H1 (cell line): Measurements from ENCODE around the gene TFCP2. TPM values are rescaled to one million over a fixed set of nuclear protein-coding genes. Genes with fewer than 3 reads are reported as not detected.
A peak's percentile ranks its signal among the peaks of the same experiment; 100 is the strongest.

ENCODE experiments used
- CBX8 ChIP-seq: fragments of 300-800, 300-1000 bp; sonication (generic); IDR thresholded peaks from 2 replicates; pipeline ENCODE4 v1.7.1; 2016; ENCODE audit warnings: low read depth, low read length, borderline replicate concordance
- CTBP2 ChIP-seq: IDR thresholded peaks from 2 replicates; pipeline ENCODE4 v1.7.0; 2011; ENCODE audit warnings: borderline replicate concordance, mild to moderate bottlenecking, moderate library complexity, mixed read lengths, low read length; ENCODE audit not compliant: insufficient read depth, insufficient read length
- GABPA ChIP-seq: IDR thresholded peaks from 2 replicates; pipeline ENCODE4 v1.6.1; 2011; ENCODE audit warnings: mild to moderate bottlenecking, low read length, moderate library complexity, borderline replicate concordance; ENCODE audit not compliant: insufficient read depth
- NRF1 ChIP-seq: IDR thresholded peaks from 2 replicates; pipeline ENCODE4 v1.6.1; 2011; ENCODE audit warnings: mild to moderate bottlenecking, low read depth, low read length, improper control_type of control experiment
- RNF2 ChIP-seq: fragments of 200-900, 300-1000 bp; sonication (generic); IDR thresholded peaks from 2 replicates; pipeline ENCODE4 v1.7.1; 2016; ENCODE audit warnings: borderline replicate concordance, low read depth, mild to moderate bottlenecking, antibody characterized with exemption, low read length; ENCODE audit not compliant: poor library complexity, severe bottlenecking; ENCODE audit errors: missing control alignments
- SUZ12 ChIP-seq: fragments of 200-600 bp; sonication (generic); IDR thresholded peaks from 2 replicates; pipeline ENCODE4 v1.6.1; 2012; ENCODE audit warnings: mild to moderate bottlenecking, inconsistent platforms, low read length, moderate library complexity, mixed read lengths
- USF2 ChIP-seq: IDR thresholded peaks from 2 replicates; pipeline ENCODE4 v1.6.1; 2011; ENCODE audit warnings: low read length, improper control_type of control experiment
- polyA plus RNA-seq, 7 experiments: library from polyadenylated mRNA; depleted of rRNA in 3 of 7; stranded (reverse) in 5 of 7; unstranded in 2 of 7; fragments of >200 nt in 5 of 7; fragments of 200-250 nt in 2 of 7; gene quantifications; 1 replicate in 5 of 7; 2 replicates in 1 of 7; 4 replicates in 1 of 7; pipeline versions ENCODE4 v1.2.1 to v1.2.3, GENCODE V29; 2011 to 2013; ENCODE audit warnings: missing spikeins in 2 of 7, mixed read lengths in 2 of 7
- total RNA-seq: library from RNA; stranded (reverse); fragmentation: NEBNext Ultra II Directional; extraction: Animal tissue kit (Norgen Biotek cat#: 25700); gene quantifications from 2 replicates; pipeline ENCODE4 v1.2.1, GENCODE V29; 2021
- TF ChIP-seq, protein P1 (sequence below): fragments of 300-600 bp; sonication (generic); IDR thresholded peaks from 2 replicates; pipeline ENCODE4 v1.7.1; 2012; ENCODE audit warnings: low read length, moderate library complexity, mild to moderate bottlenecking, inconsistent platforms; ENCODE audit not compliant: insufficient replicate concordance

Gene TFCP2
- total and polyA plus RNA-seq, 2 of the 8 experiments (the other 6 are each of a cell fraction or from before 2014, with no cell fraction given): 19.8 to 49.2 TPM

DNA sequence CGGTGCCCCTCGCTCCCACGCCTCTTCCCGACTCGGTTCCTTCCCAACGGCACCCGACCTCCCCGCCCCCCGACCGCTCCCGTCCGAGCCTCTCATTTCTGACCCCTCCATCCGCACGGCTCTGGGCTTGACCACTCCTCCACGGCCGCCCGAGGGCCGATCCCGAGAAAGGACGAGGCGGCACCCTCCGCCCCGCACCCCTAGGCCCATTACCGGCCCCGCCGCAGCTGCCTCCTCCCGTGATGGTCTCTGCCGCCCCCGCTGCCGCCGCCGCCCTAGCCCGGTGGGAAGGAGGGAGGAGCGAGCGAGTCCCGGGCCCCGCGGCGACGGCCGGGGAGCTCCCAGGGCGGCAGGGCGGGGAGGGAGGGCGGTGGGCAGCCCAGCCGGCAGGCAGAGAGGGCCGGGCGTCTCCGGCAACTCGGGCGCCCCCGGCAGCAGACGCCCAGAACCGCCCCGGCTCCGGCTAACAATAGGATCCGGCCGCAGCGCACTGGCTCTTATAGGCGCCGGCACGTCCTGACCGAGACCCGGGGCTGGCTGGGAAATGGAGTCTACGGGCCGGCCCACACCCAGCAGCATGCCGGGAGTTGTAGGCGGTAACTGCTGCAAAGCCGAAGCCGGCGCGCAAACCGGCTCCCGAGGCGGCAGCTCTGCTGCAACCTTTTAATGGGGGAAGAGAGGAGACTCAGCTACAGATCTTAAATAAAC is 89.7 kb downstream of the TFCP2 start, which contains the start of gene CSRNP2 (continued):
- TF ChIP-seq, protein P1, sequence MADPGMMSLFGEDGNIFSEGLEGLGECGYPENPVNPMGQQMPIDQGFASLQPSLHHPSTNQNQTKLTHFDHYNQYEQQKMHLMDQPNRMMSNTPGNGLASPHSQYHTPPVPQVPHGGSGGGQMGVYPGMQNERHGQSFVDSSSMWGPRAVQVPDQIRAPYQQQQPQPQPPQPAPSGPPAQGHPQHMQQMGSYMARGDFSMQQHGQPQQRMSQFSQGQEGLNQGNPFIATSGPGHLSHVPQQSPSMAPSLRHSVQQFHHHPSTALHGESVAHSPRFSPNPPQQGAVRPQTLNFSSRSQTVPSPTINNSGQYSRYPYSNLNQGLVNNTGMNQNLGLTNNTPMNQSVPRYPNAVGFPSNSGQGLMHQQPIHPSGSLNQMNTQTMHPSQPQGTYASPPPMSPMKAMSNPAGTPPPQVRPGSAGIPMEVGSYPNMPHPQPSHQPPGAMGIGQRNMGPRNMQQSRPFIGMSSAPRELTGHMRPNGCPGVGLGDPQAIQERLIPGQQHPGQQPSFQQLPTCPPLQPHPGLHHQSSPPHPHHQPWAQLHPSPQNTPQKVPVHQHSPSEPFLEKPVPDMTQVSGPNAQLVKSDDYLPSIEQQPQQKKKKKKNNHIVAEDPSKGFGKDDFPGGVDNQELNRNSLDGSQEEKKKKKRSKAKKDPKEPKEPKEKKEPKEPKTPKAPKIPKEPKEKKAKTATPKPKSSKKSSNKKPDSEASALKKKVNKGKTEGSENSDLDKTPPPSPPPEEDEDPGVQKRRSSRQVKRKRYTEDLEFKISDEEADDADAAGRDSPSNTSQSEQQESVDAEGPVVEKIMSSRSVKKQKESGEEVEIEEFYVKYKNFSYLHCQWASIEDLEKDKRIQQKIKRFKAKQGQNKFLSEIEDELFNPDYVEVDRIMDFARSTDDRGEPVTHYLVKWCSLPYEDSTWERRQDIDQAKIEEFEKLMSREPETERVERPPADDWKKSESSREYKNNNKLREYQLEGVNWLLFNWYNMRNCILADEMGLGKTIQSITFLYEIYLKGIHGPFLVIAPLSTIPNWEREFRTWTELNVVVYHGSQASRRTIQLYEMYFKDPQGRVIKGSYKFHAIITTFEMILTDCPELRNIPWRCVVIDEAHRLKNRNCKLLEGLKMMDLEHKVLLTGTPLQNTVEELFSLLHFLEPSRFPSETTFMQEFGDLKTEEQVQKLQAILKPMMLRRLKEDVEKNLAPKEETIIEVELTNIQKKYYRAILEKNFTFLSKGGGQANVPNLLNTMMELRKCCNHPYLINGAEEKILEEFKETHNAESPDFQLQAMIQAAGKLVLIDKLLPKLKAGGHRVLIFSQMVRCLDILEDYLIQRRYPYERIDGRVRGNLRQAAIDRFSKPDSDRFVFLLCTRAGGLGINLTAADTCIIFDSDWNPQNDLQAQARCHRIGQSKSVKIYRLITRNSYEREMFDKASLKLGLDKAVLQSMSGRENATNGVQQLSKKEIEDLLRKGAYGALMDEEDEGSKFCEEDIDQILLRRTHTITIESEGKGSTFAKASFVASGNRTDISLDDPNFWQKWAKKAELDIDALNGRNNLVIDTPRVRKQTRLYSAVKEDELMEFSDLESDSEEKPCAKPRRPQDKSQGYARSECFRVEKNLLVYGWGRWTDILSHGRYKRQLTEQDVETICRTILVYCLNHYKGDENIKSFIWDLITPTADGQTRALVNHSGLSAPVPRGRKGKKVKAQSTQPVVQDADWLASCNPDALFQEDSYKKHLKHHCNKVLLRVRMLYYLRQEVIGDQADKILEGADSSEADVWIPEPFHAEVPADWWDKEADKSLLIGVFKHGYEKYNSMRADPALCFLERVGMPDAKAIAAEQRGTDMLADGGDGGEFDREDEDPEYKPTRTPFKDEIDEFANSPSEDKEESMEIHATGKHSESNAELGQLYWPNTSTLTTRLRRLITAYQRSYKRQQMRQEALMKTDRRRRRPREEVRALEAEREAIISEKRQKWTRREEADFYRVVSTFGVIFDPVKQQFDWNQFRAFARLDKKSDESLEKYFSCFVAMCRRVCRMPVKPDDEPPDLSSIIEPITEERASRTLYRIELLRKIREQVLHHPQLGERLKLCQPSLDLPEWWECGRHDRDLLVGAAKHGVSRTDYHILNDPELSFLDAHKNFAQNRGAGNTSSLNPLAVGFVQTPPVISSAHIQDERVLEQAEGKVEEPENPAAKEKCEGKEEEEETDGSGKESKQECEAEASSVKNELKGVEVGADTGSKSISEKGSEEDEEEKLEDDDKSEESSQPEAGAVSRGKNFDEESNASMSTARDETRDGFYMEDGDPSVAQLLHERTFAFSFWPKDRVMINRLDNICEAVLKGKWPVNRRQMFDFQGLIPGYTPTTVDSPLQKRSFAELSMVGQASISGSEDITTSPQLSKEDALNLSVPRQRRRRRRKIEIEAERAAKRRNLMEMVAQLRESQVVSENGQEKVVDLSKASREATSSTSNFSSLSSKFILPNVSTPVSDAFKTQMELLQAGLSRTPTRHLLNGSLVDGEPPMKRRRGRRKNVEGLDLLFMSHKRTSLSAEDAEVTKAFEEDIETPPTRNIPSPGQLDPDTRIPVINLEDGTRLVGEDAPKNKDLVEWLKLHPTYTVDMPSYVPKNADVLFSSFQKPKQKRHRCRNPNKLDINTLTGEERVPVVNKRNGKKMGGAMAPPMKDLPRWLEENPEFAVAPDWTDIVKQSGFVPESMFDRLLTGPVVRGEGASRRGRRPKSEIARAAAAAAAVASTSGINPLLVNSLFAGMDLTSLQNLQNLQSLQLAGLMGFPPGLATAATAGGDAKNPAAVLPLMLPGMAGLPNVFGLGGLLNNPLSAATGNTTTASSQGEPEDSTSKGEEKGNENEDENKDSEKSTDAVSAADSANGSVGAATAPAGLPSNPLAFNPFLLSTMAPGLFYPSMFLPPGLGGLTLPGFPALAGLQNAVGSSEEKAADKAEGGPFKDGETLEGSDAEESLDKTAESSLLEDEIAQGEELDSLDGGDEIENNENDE: no peak
- TF ChIP-seq NRF1: 0 out of 2 replicates have a peak, but pooled peaks have one; percentile 17
- no peak for TF ChIP-seq RNF2
- TF ChIP-seq SUZ12: no peak
- no peak for TF ChIP-seq CTBP2
- no peak for TF ChIP-seq GABPA
- TF ChIP-seq USF2: no peak
- TF ChIP-seq CBX8: no peak
